ENCODE data around the gene FAM161A. TPM values are rescaled to one million over a fixed set of nuclear protein-coding genes. Genes with fewer than 3 reads are reported as not detected.
"Not testable (repeated sequence)": the region's sequence is repeated elsewhere in the genome, so short reads cannot be mapped to it uniquely, and the experiment has no call there.

Gene FAM161A
- total RNA-seq, 4 donors from 2014 or later, result 0.96 to 2.5 (median 1.9) TPM

DNA sequence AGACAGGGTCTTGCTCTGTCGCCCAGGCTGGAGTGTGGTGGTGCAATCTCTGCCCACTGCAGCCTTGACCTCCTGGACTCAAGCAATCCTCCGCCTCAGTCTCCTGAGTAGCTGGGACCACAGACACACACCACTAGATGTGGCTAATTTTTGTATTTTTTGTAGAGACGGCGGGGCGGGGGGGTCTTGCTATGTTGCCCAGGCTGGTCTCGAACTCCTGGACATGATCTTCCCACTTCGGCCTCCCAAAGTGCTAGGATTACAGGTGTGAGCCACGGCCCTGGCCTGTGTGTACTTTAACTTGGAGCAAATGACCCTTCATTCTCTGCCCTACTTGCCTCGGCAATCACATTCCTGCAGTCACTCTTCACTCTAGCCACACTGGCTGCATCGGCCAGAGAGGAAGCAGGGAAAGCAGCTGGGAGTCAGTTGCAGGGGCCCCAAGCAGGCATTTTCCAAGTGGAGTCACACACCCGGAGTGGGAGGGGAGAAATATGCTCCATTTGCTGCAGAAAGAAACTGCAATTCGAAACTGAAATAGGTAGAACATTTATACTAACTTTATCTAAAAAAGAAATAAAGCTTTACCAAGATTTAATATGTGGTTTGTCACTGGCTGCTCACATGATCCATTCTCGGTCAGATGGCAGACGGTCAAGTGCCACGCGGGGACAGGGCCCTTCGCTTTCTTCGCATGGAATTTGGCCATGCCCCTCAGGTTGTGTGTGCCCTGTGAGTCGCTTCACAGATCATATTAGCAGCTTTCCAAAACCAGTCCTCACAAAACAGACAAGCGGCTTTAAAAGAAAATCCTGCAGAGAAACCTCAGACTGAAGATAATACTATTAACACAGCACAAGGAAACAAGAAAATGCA lies 37.1 kb downstream of the FAM161A start:
- ATAC-seq, result no peak
- H3K9me3 ChIP-seq, result no peaks in the 10 kb centered on the region
- no peak overlapping the region for H3K4me3 ChIP-seq
- 68 to 72% methylated on average over 8 to 9 of the region's 20 CpGs for WGBS, 2 donors (ENCODE audit: low coverage in 1 of 2)
- H3K4me1 ChIP-seq, result no peaks in the 10 kb centered on the region
- peaks cover 12% of the 10 kb centered on the region for H3K27me3 ChIP-seq
- no peak overlapping the region for H3K27ac ChIP-seq
- H3K36me3 ChIP-seq, result no peaks in the 10 kb centered on the region
- TF ChIP-seq, protein P1, sequence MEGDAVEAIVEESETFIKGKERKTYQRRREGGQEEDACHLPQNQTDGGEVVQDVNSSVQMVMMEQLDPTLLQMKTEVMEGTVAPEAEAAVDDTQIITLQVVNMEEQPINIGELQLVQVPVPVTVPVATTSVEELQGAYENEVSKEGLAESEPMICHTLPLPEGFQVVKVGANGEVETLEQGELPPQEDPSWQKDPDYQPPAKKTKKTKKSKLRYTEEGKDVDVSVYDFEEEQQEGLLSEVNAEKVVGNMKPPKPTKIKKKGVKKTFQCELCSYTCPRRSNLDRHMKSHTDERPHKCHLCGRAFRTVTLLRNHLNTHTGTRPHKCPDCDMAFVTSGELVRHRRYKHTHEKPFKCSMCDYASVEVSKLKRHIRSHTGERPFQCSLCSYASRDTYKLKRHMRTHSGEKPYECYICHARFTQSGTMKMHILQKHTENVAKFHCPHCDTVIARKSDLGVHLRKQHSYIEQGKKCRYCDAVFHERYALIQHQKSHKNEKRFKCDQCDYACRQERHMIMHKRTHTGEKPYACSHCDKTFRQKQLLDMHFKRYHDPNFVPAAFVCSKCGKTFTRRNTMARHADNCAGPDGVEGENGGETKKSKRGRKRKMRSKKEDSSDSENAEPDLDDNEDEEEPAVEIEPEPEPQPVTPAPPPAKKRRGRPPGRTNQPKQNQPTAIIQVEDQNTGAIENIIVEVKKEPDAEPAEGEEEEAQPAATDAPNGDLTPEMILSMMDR (IDR thresholded peaks at IDR 0.05), result no peak
- no peak for TF ChIP-seq POLR2AphosphoS5 (IDR thresholded peaks at IDR 0.05)

DNA sequence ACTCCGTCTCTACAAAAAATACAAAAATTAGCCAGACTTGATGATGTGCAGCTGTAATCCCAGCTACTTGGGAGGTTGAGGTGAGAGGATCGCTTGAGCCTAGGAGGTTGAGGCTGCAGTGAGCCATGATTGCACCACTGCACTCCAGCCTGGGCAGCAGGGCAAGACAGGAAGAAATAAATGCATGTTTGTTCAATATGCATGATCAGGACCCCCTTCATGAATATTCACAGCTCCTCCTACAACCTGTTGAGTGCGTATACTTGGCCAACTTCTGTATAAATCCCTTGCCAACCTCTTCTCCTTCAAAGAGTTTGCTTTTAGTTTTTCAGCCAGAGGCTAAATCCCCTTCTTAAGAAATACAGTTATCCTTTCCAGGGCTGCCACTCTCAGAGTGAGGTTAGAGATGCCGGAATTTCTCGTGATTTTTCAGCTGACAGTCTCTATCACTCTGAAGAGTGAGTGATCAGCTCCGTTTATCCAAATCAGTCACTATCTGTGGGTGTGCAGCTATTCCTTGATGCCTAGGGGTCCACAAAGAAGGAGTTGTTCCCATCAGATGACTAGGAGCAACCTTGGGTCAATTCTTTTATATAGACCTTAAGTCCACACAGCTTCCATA lies 39.2 kb downstream of the FAM161A start:
- no peak overlapping the region for H3K4me3 ChIP-seq
- H3K27me3 ChIP-seq, result peaks cover 12% of the 10 kb centered on the region
- WGBS, 2 donors (ENCODE audit: low coverage in 1 of 2), result 53 to 69% methylated on average over 4 to 6 of the region's 6 CpGs
- no peak for ATAC-seq
- no peaks in the 10 kb centered on the region for H3K9me3 ChIP-seq
- TF ChIP-seq, protein P1 (IDR thresholded peaks at IDR 0.05), result no peak
- H3K36me3 ChIP-seq, result no peaks in the 10 kb centered on the region
- H3K27ac ChIP-seq, result no peak overlapping the region
- H3K4me1 ChIP-seq, result no peaks in the 10 kb centered on the region

DNA sequence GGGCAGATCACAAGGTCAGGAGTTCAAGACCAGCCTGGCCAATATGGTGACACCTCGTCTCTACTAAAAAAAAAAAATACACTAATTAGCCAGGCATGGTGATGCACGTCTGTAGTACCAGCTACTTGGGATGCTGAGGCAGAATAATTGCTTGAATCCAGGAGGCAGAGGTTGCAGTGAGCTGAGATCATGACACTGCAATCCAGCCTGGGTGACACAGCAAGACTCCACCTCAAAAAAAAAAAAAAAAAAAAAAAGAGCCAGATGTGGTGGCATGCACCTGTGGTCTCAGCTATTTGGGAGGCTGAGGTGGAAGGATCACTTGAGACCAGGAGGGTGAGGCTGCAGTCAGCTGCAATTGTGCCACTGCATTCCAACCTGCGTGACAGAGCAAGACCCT lies 40.5 kb downstream of the FAM161A start:
- not testable (repeated sequence) for H3K4me3 ChIP-seq, ATAC-seq
- WGBS, 2 donors (ENCODE audit: low coverage in 1 of 2), result 86 to 100% methylated on average over 1 to 3 of the region's 3 CpGs

DNA sequence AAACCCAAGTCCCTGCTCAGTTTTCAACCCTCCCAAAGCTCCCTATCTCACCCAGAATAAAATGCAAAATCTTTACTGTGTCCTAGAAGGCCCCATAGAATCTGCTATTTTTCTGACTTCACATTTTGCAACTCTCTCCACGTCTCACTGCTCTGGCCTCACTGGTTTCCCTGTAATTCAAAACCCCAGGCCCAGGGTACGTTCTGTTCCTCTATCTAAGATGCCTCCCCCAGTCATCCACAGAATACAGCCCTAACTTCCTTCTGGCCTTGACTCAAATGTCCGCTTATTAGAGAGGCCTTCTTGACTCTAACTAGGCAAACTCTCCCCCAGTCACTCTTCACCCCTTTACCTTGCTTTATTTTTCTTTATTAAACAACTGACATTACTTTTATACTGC lies 42.0 kb downstream of the FAM161A start:
- Histone ChIP-seq H3K27ac (no peak overlapping the region), H3K36me3 (no peaks in the 10 kb centered on the region), H3K4me1 (no peaks in the 10 kb centered on the region), H3K27me3 (peaks cover 12% of the 10 kb centered on the region), H3K9me3 (no peaks in the 10 kb centered on the region), H3K4me3 (no peak overlapping the region)
- TF ChIP-seq POLR2AphosphoS5 (IDR thresholded peaks at IDR 0.05) (no peak), EP300 (IDR thresholded peaks at IDR 0.05) (no peak), POLR2A (IDR thresholded peaks at IDR 0.05) (no peak)
- TF ChIP-seq, protein P1 (IDR thresholded peaks at IDR 0.05), result no peak
- no peak for ATAC-seq
- WGBS, 2 donors (ENCODE audit: low coverage in 1 of 2), result 81 to 84% methylated on average over 3 of the region's 3 CpGs

More for the DNA sequence above, 40.5 kb downstream of the FAM161A start:
- peaks cover 12% of the 10 kb centered on the region for H3K27me3 ChIP-seq
- not testable (repeated sequence) for H3K27ac ChIP-seq, H3K9me3 ChIP-seq, H3K36me3 ChIP-seq, H3K4me1 ChIP-seq

DNA sequence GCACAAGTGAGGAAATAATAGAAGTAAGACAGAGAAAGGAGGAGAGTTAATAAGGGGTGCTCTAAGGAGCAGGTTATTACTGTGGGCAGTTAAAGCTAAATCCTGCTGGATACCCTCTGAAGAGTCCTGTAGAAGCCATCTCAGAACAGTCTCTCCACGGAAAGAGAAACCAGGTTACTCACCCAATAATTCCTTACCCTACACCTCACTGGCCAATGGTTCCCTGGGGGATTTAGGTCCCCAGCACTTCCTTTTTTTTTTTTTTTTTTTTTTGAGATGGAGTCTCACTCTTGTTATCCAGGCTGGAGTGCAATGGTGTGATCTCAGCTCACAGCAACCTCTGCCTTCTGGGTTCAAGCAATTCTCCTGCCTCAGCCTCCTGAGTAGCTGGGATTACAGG lies 43.7 kb downstream of the FAM161A start:
- whole genome bisulfite sequencing, 2 donors (ENCODE audit: low coverage in 1 of 2), result 80 to 81% methylated on average over 1 of the region's 1 CpG
- not testable (repeated sequence) for H3K27ac ChIP-seq, ATAC-seq, H3K27me3 ChIP-seq, H3K36me3 ChIP-seq, H3K9me3 ChIP-seq, H3K4me3 ChIP-seq, H3K4me1 ChIP-seq

DNA sequence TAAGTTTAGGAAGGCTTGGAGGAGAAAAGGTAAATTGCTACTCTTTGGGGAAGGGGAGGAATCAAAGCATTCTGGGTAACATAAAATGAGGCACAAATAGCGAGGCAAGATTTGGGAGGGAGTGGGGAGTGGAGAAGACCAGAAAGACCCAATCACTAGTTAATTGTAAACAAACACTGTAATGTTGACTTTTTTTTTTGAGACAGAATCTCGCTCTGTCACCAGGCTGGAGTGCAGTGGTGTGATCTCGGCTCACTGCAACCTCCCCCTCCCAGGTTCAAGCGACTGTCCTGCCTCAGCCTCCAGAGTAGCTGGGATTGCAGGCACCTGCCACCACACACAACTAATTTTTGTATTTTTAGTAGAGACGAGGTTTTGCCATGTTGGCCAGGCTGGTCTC lies 45.2 kb downstream of the FAM161A start:
- not testable (repeated sequence) for H3K4me1 ChIP-seq, ATAC-seq, H3K36me3 ChIP-seq, H3K27ac ChIP-seq, H3K27me3 ChIP-seq, H3K9me3 ChIP-seq, H3K4me3 ChIP-seq
- 63 to 82% methylated on average over 3 to 5 of the region's 5 CpGs for WGBS, 2 donors (ENCODE audit: low coverage in 1 of 2)

All from gastroesophageal sphincter (tissue), 4 donors.